B cell (primary cell): Measurements from ENCODE around the gene VOPP1.

Experiments used
- EZH2 ChIP-seq: IDR thresholded peaks from 2 replicates; pipeline ENCODE4 v1.6.1; 2012; ENCODE audit warnings: borderline replicate concordance, low read depth, mild to moderate bottlenecking, moderate library complexity, low read length; ENCODE audit not compliant: insufficient read depth, poor library complexity, severe bottlenecking
- TF ChIP-seq, protein P1 (sequence below): fragments of 200-600 bp; IDR thresholded peaks from one replicate; pipeline ENCODE4 v1.8.0; 2022; ENCODE audit warnings: antibody characterized with exemption, mild to moderate bottlenecking

DNA sequence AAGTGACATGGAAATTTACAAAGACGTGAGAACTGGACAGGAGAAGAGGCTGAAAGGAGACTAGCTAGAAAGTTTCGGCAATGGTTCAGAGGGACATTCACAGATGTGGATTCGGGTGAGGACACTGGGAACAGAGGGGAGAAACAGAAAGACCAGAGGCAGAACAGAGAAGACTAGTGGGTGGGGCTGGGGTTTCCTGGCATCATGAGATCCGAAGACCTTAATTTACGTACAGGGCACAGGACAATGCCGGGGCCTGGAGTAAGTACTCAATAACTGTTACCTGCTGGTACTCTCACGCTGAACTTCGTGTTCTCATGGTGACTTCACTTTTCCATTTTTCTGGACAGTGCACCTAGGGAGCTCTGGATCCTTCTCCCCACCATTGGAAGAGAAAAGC is 53.5 kb downstream of the VOPP1 start:
- TF ChIP-seq, protein P1, sequence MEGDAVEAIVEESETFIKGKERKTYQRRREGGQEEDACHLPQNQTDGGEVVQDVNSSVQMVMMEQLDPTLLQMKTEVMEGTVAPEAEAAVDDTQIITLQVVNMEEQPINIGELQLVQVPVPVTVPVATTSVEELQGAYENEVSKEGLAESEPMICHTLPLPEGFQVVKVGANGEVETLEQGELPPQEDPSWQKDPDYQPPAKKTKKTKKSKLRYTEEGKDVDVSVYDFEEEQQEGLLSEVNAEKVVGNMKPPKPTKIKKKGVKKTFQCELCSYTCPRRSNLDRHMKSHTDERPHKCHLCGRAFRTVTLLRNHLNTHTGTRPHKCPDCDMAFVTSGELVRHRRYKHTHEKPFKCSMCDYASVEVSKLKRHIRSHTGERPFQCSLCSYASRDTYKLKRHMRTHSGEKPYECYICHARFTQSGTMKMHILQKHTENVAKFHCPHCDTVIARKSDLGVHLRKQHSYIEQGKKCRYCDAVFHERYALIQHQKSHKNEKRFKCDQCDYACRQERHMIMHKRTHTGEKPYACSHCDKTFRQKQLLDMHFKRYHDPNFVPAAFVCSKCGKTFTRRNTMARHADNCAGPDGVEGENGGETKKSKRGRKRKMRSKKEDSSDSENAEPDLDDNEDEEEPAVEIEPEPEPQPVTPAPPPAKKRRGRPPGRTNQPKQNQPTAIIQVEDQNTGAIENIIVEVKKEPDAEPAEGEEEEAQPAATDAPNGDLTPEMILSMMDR: no peak
- TF ChIP-seq EZH2: no peak
